ENCODE measurements around the gene ANKRD63. TPM values are rescaled to one million over a fixed set of nuclear protein-coding genes. Genes with fewer than 3 reads are reported as not detected.
A peak's percentile ranks its signal among the peaks of the same experiment; 100 is the strongest.

The ANKRD63 gene
- total and polyA plus RNA-seq, 9 of the 15 experiments (the other 6 are each of a cell fraction or from before 2014, with no cell fraction given): 1.3 to 2.0 (median 1.8) TPM; not detected in 6

DNA sequence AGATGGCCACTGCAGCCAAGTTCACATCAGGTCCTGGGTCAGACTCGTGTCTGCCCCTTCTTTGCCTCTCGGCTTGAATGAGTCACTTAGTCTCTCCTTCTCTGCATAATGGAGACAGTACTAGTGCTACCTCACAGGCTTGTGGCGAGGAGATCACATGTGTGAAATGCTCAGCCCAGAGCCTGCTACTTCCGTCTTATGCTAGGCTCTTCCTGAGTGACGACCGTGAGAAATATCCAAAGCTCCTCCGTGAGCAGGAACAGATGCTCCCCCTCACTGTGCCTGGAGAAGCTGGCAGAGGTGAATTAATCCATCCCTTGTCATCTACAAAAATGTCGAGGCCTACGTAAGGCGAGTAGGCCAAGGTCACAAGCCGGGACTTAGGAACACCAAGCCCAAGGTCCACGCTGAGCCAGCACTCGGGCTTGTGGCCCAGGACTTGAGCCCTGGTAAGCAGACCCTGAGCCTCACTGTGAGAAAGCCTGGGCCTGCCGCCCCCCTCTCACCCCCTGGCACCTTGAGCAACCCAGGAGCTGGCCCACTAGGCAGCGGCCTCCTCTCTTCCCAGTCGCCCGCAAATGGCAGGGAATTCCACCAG is 26.1 kb downstream of the ANKRD63 start:
- in situ Hi-C loops (cut with MboI) (no loop called here), intact Hi-C loops (cut with micrococcal nuclease) (no loop called here)
- DNase-seq (ENCODE audit: extremely low read depth in 1 of 4, low spot score in 3 of 4) (no peak), FAIRE-seq (peak; percentile 72), ATAC-seq (peak; percentile 14; the same call in 1 of the 3 replicates)
- ChIA-PET CTCF (ENCODE audit: low intra/inter-chr PET ratio) (no interaction called here), POLR2A (interaction anchor here (1.4 kb wide), 1 partner anchor 18 kb away, joined by 5 read pairs; the partner anchor contains the start of gene PAK6)
- no peaks in the 10 kb centered on the region for H3K79me2 ChIP-seq (ENCODE audit: control insufficient read depth, insufficient read depth, low read length)
- H3K4me2 ChIP-seq (ENCODE audit: insufficient read depth, low read length): no peak overlapping the region
- no TSS peak for BruUV-seq (replicated peaks)
- H3K9me1 ChIP-seq (ENCODE audit: control insufficient read depth, insufficient read depth, low read length): no peaks in the 10 kb centered on the region
- H2AFZ ChIP-seq (ENCODE audit: low read depth, low read length): peak overlapping the region; percentile 69
- no peak overlapping the region for H3K4me3 ChIP-seq
- H3K9me3 ChIP-seq (replicated peaks; ENCODE audit: control insufficient read depth, insufficient read depth, low read depth, low read length): no peaks in the 10 kb centered on the region
- 0 out of 2 replicates have a peak, but pooled peaks cover 2% of the 10 kb centered on the region for H4K20me1 ChIP-seq (replicated peaks; ENCODE audit: control insufficient read depth, insufficient read depth, low read length)
- H3K27ac ChIP-seq (ENCODE audit: extremely low read depth, low read depth, low read length): no peak overlapping the region
- H3K9ac ChIP-seq (ENCODE audit: insufficient read depth in 1 of 2, low read depth in 2 of 2, low read length in 2 of 2): peak overlapping the region in 1 of 2 experiments; percentile 23; a peak in 1 of 4 replicates
- no peaks in the 10 kb centered on the region for H3K36me3 ChIP-seq (ENCODE audit: control insufficient read depth, insufficient read depth, low read length)
- peaks cover 6 to 29% of the 10 kb centered on the region in 2 experiments; a peak in 3 of 5 replicates for H3K4me1 ChIP-seq (replicated peaks in 1 of 2; ENCODE audit: control insufficient read depth in 2 of 2, insufficient read depth in 2 of 2, low read length in 2 of 2)
- TF ChIP-seq FOSL1 (tag; conservative IDR thresholded peaks at IDR 0.05): peak; percentile 40; the same call in 1 of the 2 replicates
- TF ChIP-seq HOXB6 (CRISPR knock-in tag; IDR thresholded peaks at IDR 0.05; ENCODE audit: borderline replicate concordance): no peak
- peak; percentile 44 for TF ChIP-seq ZFX (CRISPR knock-in tag; IDR thresholded peaks at IDR 0.05)
- TF ChIP-seq, protein P1, sequence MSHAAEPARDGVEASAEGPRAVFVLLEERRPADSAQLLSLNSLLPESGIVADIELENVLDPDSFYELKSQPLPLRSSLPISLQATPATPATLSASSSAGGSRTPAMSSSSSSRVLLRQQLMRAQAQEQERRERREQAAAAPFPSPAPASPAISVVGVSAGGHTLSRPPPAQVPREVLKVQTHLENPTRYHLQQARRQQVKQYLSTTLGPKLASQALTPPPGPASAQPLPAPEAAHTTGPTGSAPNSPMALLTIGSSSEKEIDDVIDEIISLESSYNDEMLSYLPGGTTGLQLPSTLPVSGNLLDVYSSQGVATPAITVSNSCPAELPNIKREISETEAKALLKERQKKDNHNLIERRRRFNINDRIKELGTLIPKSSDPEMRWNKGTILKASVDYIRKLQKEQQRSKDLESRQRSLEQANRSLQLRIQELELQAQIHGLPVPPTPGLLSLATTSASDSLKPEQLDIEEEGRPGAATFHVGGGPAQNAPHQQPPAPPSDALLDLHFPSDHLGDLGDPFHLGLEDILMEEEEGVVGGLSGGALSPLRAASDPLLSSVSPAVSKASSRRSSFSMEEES (CRISPR knock-in tag; IDR thresholded peaks at IDR 0.05): no peak
- no peak for TF ChIP-seq ELF4 (CRISPR knock-in tag; IDR thresholded peaks at IDR 0.05)
- no peak for TF ChIP-seq HSF4 (CRISPR knock-in tag; IDR thresholded peaks at IDR 0.05; ENCODE audit: borderline replicate concordance)
- TF ChIP-seq, protein P2, sequence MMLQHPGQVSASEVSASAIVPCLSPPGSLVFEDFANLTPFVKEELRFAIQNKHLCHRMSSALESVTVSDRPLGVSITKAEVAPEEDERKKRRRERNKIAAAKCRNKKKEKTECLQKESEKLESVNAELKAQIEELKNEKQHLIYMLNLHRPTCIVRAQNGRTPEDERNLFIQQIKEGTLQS (IDR thresholded peaks at IDR 0.05): 0 out of 2 replicates have a peak, but pooled peaks have one; percentile 9
- TF ChIP-seq, protein P2 (CRISPR knock-in tag; conservative IDR thresholded peaks at IDR 0.05): no peak
- peaks cover 2 to 8% of the 10 kb centered on the region in 2 experiments; a peak in 3 of 5 replicates for H3K27me3 ChIP-seq (ENCODE audit: control insufficient read depth in 2 of 2, insufficient read depth in 2 of 2, low read length in 2 of 2)
- WGBS (ENCODE audit: insufficient coverage, low coverage, missing lambda C conversion rate): 56% methylated on average over 17 of the region's 17 CpGs

All from K562 (cell line).